Uterus (tissue), 2 donors: Measurements from ENCODE around the gene LEMD1.

Experiments used
- CTCF ChIP-seq, 4 experiments: fragments of 200-600 bp in 2 of 4; fragments of 450-650 bp in 2 of 4; sonication (generic) in 2 of 4; IDR thresholded peaks; one replicate each; pipeline ENCODE4 v1.5.1; 2016 to 2019; ENCODE audit warnings: antibody characterized with exemption in 4 of 4, mild to moderate bottlenecking in 2 of 4, moderate library complexity in 1 of 4
- POLR2A ChIP-seq, 2 donors: fragments of 450-650 bp; IDR thresholded peaks; one replicate each; pipeline ENCODE4 v1.6.1; 2016; ENCODE audit warnings: antibody characterized with exemption in 2 of 2, mild to moderate bottlenecking in 1 of 2, moderate library complexity in 1 of 2

- TF ChIP-seq CTCF (IDR thresholded peaks at IDR 0.05) (no peak), POLR2A (IDR thresholded peaks at IDR 0.05) (no peak)
Observed at GRCh38 chr1:205339717-205340116, 82.1 kb downstream of the LEMD1 start.
